ENCODE data around the gene COX8A.

Gene COX8A

DNA sequence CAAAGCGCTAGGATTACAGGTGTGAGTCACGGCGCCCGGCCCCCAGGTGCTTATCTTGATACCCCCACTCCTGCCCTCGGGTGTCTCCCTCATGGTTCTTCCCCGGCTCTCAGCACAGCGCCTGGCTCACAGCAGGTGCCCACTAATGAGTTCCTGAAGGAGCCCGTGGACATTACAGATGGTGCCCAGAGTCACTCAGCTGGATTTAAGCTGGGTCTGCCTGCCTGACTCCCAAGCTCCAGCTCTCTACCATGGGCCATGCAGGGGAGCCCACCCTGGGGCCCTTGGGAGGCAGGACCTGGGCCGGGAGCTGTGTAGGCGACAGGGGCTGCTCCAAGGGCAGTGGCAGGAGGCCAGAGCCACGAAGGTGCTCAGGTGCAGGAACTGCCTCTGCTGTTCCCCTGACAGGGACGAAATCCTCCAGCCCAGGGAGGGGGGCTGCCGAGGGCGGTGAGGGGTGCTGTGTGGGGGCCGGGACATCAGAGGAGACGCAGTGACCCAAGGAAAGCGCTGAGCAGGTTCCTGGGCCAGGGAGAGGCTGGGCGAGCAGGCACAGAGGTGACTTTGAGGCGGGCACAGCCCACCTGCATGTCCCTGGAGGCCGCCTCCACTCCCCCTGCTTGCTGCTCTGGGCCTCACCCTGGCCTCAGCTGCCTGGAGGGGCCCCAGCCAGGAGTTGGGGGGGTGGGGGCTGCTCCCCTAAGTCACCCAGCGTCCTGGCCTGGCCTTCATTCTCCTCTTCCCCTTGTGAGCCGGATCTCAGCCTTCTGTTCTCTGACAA lies 46.7 kb downstream of the COX8A start:
- peaks cover 0 to 7% of the 10 kb centered on the region in 2 donors for H3K27me3 ChIP-seq
- DNase-seq: no peak
- TF ChIP-seq, protein P1, sequence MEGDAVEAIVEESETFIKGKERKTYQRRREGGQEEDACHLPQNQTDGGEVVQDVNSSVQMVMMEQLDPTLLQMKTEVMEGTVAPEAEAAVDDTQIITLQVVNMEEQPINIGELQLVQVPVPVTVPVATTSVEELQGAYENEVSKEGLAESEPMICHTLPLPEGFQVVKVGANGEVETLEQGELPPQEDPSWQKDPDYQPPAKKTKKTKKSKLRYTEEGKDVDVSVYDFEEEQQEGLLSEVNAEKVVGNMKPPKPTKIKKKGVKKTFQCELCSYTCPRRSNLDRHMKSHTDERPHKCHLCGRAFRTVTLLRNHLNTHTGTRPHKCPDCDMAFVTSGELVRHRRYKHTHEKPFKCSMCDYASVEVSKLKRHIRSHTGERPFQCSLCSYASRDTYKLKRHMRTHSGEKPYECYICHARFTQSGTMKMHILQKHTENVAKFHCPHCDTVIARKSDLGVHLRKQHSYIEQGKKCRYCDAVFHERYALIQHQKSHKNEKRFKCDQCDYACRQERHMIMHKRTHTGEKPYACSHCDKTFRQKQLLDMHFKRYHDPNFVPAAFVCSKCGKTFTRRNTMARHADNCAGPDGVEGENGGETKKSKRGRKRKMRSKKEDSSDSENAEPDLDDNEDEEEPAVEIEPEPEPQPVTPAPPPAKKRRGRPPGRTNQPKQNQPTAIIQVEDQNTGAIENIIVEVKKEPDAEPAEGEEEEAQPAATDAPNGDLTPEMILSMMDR (IDR thresholded peaks at IDR 0.05): no peak
- intact Hi-C loops (cut with DNase I; ENCODE audit: low total_unique reads): no loop called here
- H3K9me3 ChIP-seq: no peaks in the 10 kb centered on the region
- H3K36me3 ChIP-seq: no peaks in the 10 kb centered on the region
- no peak overlapping the region for H3K27ac ChIP-seq
- H3K4me3 ChIP-seq: no peak overlapping the region
- H3K4me1 ChIP-seq: peaks cover 0 to 16% (median 0%) of the 10 kb centered on the region in 4 donors

DNA sequence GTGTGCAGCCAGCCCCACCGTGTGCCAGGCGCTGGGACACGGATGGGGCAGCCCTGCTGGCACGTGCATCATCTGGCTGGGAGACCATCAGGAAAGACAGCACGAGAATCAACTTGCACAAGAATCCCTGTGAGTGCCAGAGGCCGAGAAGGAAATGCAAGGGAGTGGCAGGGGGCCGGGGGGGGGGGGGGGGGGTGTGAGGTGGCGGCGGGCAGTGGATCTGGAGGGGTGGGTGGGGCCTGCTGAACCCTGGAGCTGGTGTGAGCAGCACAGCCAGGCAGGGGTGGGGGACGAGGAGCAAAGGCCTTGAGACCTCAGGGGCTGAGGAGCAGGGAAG lies 47.3 kb downstream of the COX8A start:
- Histone ChIP-seq H3K9me3 (no peaks in the 10 kb centered on the region), H3K4me1 (peaks cover 0 to 16% (median 0%) of the 10 kb centered on the region in 4 donors), H3K36me3 (no peaks in the 10 kb centered on the region), H3K27ac (no peak overlapping the region), H3K4me3 (no peak overlapping the region), H3K27me3 (peaks cover 0 to 7% of the 10 kb centered on the region in 2 donors)
- TF ChIP-seq, protein P1 (IDR thresholded peaks at IDR 0.05): no peak
- no peak for DNase-seq
- intact Hi-C loops (cut with DNase I; ENCODE audit: low total_unique reads): no loop called here

DNA sequence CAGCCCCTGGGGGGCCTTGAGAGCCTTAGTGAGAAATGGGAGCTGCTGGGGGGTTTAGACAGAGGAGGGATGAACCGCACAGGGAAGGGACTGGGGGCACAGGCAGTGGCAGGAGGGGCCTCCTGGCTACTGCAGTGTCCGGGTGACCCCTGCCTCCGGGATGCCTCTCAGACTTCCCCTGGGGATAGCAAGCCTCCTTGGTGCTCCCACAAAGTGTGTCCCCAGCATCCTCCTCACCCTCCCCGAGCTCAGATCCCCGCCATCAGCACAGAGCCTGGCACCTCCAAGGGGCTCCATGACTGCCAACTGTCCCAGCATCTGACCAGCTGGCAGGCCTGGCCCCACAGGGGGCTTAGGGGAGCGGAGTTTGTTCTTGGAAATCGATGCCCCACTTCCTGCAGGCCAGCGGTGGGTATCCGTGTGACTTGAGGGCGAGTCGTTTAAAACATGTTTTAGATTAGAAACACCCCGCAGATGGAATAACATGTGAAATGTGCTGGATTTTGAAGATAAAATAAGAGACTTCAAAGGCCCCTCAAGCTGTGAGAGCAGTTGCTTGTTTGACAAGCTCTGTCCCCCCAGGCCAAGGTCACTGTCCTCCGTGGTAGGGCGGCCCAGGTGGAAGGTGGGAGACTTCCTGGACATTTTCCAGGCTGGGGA lies 47.8 kb downstream of the COX8A start:
- Histone ChIP-seq H3K27ac (no peak overlapping the region), H3K27me3 (peaks cover 0 to 7% of the 10 kb centered on the region in 2 donors), H3K36me3 (no peaks in the 10 kb centered on the region), H3K4me1 (peaks cover 0 to 16% (median 0%) of the 10 kb centered on the region in 4 donors), H3K9me3 (no peaks in the 10 kb centered on the region), H3K4me3 (no peak overlapping the region)
- TF ChIP-seq, protein P1 (IDR thresholded peaks at IDR 0.05): no peak
- DNase-seq: no peak
- intact Hi-C loops (cut with DNase I; ENCODE audit: low total_unique reads): no loop called here

DNA sequence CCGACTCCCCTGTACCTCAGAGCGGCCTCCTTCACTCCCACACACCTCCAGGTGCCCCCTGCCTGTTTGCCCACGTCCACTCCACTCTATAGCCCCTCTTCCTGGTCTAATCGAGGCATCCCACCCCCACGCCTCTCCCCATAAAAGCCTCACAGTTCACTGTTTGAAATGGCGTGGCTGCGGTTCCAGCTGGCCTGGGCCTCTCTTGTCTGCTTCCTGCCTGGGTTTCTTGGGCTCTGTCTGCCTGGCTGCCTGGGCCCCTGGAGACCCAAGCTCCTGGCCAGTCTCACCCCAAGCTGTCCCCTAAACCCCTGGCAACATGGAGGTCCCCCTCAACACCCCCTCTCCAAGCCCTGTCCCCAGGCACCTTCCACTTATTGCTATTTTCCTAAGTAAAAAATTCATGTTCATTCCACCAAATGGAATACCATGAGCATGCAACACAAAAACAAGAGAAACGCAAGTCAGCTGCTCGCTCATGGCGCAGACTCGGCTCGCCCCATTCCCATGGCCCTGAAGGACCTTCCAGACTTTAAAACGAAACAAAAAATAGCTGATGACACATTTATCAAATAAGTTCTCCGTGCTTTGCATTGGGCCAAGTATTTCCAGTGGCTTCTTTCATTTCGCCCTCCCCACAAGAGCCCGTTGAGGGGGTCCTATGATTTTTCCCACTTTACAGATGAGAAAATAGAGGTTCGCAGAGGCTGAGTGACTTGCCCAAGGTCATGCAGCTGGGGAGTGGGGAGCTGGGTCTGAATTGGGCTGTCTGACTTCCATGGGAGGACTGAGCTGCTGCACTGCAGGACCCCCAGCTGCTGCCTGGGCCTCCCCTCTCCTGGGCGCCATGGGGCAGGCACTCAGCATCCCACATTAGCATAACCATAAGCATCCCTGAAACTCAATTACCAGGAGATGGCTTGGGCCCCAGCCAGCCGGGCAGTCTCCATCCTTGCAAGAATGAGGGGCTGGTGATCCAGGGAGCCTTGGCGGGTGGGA lies 49.6 kb downstream of the COX8A start:
- DNase-seq: no peak
- no peaks in the 10 kb centered on the region for H3K9me3 ChIP-seq
- no peaks in the 10 kb centered on the region for H3K36me3 ChIP-seq
- H3K27me3 ChIP-seq: peaks cover 0 to 18% of the 10 kb centered on the region in 2 donors
- intact Hi-C loops (cut with DNase I; ENCODE audit: low total_unique reads): no loop called here
- peaks cover 0 to 14% (median 6%) of the 10 kb centered on the region in 4 donors for H3K4me1 ChIP-seq
- no peak overlapping the region for H3K27ac ChIP-seq
- TF ChIP-seq, protein P1 (IDR thresholded peaks at IDR 0.05): no peak
- no peak overlapping the region for H3K4me3 ChIP-seq

DNA sequence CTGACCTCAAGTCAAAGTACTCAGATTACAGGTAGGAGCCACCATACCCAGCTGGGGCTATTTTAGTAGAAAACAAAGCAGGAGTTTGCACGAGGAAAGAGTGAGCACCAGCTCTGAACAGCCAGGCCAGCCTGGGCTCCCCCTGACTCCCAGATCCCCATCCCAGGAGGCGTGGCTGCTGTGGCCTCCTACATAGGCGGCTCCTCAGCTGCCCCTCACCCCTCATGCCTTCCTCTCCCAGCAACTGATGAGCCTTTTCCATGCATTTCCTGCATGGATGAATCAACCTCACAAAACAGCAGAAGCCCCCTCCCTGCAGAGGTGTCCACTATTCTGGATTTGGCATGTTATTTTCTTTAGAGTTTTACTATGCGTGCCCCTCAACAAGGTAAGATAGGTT lies 50.8 kb downstream of the COX8A start:
- intact Hi-C loops (cut with DNase I; ENCODE audit: low total_unique reads): no loop called here
- DNase-seq: no peak
- H3K4me1 ChIP-seq: peaks cover 0 to 9% (median 6%) of the 10 kb centered on the region in 4 donors
- TF ChIP-seq, protein P1 (IDR thresholded peaks at IDR 0.05): no peak
- H3K9me3 ChIP-seq: no peaks in the 10 kb centered on the region
- H3K36me3 ChIP-seq: no peaks in the 10 kb centered on the region
- no peak overlapping the region for H3K27ac ChIP-seq
- no peak overlapping the region for H3K4me3 ChIP-seq
- peaks cover 0 to 21% of the 10 kb centered on the region in 2 donors for H3K27me3 ChIP-seq

All from tibial artery (tissue), 4 donors.